Heart left ventricle (tissue), 16 donors: ENCODE results near the gene CDH26. TPM values are rescaled to one million over a fixed set of nuclear protein-coding genes. Genes with fewer than 3 reads are reported as not detected.

ENCODE experiments used
- ATAC-seq, 4 donors: fragments of 200-7000 bp; cut with Tn5 transposase; one replicate each; pipeline ENCODE4 v1.9.1; 2020 to 2022; ENCODE audit warnings: moderate library complexity in 4 of 4, mild to moderate bottlenecking in 3 of 4, moderate number of reproducible peaks in 1 of 4
- DNase-seq, 5 donors: peaks; one replicate each; pipeline ENCODE4 v3.0.0-alpha.2; 2020
- H3K27ac ChIP-seq, 12 donors: fragments of 200-600 bp; sonication (generic) in 4 of 12; one replicate each; pipeline versions ENCODE4 v1.5.0 to v1.8.0; 2016 to 2022; ENCODE audit warnings: mild to moderate bottlenecking in 2 of 12
- H3K27me3 ChIP-seq, 9 donors: fragments of 200-600 bp; sonication (generic) in 2 of 9; one replicate each; pipeline versions ENCODE4 v1.5.1 to v1.8.0; 2016 to 2022; ENCODE audit warnings: mild to moderate bottlenecking in 3 of 9
- H3K36me3 ChIP-seq, 9 donors: fragments of 200-600 bp; sonication (generic) in 2 of 9; one replicate each; pipeline versions ENCODE4 v1.5.0 to v1.8.0; 2018 to 2022; ENCODE audit warnings: mild to moderate bottlenecking in 2 of 9
- H3K4me1 ChIP-seq, 12 donors: fragments of 200-600 bp; sonication (generic) in 4 of 12; one replicate each; pipeline versions ENCODE4 v1.5.0 to v1.8.0; 2016 to 2022; ENCODE audit warnings: mild to moderate bottlenecking in 3 of 12
- H3K4me3 ChIP-seq, 12 donors: fragments of 200-600 bp; sonication (generic) in 4 of 12; one replicate each; pipeline versions ENCODE4 v1.5.0 to v1.8.0; 2017 to 2022; ENCODE audit warnings: mild to moderate bottlenecking in 9 of 12, moderate library complexity in 4 of 12
- H3K9me3 ChIP-seq, 12 donors: fragments of 200-600 bp; sonication (generic) in 4 of 12; one replicate each; pipeline versions ENCODE4 v1.5.0 to v1.8.0; 2016 to 2022; ENCODE audit warnings: mild to moderate bottlenecking in 1 of 12
- POLR2A ChIP-seq, 2 donors: fragments of 450-650 bp; IDR thresholded peaks; one replicate each; pipeline ENCODE4 v1.6.1; 2017; ENCODE audit warnings: antibody characterized with exemption in 2 of 2, mild to moderate bottlenecking in 2 of 2, moderate library complexity in 2 of 2
- WGBS, 4 donors: extraction: QIAGEN DNeasy Blood & Tissue Kit in 2 of 4; methylation state at CpG; one replicate each; pipeline versions ENCODE4 v1.1.5 to v1.1.7; 2013 to 2018; 5-methylcytosine and 5-hydroxymethylcytosine counted together
- intact Hi-C, 10 donors: fragments of 100-400 bp; cut with DNase I; formaldehyde crosslinking; loops; one replicate each; pipeline versions ENCODE4 v1.11.1 to v1.14.2; 2022
- polyA plus RNA-seq, 2 donors: library from polyadenylated mRNA; stranded (reverse); fragments of 200-250 nt; gene quantifications; one replicate each; pipeline ENCODE4 v1.2.3, GENCODE V29; 2013
- total RNA-seq, 9 donors: library from RNA; depleted of rRNA in 2 of 9; stranded (reverse); fragments of >200 nt in 2 of 9; fragmentation: NEBNext Ultra II Directional in 3 of 9; extraction: Animal tissue kit (Norgen Biotek cat#: 25700) in 3 of 9; gene quantifications; one replicate each; pipeline versions ENCODE4 v1.1.0 to v1.2.4, GENCODE V29; 2016 to 2023
- TF ChIP-seq, protein P1 (sequence below), 12 donors: fragments of 200-600 bp; sonication (generic) in 4 of 12; IDR thresholded peaks; one replicate each; pipeline versions ENCODE4 v1.5.0 to v1.8.0; 2018 to 2022; ENCODE audit warnings: antibody characterized with exemption in 12 of 12, mild to moderate bottlenecking in 5 of 12
- donor health status: ischemic (EF 13 %, LVEDD 7.1; RV severe dilation, severe dysfunction).
- donor health status: healthy with polysubstance abuse.
- donor health status: DM: no; HTN: yes; CAD: no.
- donor health status: DM: no; HTN: no; CAD: no.
- donor health status: ischemic (EF 25% LVEDD 6.9; RV normal size, moderate dysfunction).
- donor health status: ischemic (EF 25% LVEDD 5.7; RV mildly dilated, moderate dysfunction).
- donor health status: healthy.
- donor health status: DM: yes; HTN: yes; CAD: no.
- donor health status: ischemic (EF 35%, LVEDD 5.7; RV mildly dilated, moderate dysfunction).
- donor health status: nonischemic (EF 11% LVEDD 7.7; RV severe dilation, severe dysfunction).
- donor health status: DM: yes; HTN: yes; CAD: no.
- donor health status: PGD.
- donor health status: ischemic (EF 29% LVEDD 5.4; RV normal size, mild dysfunction).
- donor health status: nonischemic (EF 23%, LVEDD 6.1; RV moderate dilation, normal function).

CDH26 gene
- total and polyA plus RNA-seq, 11 donors: 0.30 to 2.0 (median 0.98) TPM

DNA sequence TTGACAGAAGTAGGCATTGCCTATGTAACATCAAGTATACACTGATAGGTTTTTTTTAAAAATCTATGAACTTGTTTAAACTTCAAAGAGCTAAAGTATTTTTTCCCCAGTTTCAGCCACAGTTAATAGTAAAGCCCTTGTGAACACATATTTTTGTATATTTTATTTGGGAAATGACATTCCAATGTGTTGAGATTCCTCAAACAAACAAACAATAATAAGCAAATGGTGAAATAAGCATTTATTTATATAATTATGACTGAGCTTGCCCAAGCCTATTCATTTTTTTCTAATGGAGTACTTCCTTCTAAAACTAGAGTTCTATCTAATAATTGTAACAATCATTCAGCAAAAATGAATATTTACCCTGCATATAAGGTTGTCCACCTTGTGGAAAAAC lies 37.3 kb upstream of the CDH26 start:
- H3K36me3 ChIP-seq: no peaks in the 10 kb centered on the region
- ATAC-seq (no peak), DNase-seq (no peak)
- no peaks in the 10 kb centered on the region for H3K27me3 ChIP-seq
- no peaks in the 10 kb centered on the region for H3K9me3 ChIP-seq
- TF ChIP-seq, protein P1, sequence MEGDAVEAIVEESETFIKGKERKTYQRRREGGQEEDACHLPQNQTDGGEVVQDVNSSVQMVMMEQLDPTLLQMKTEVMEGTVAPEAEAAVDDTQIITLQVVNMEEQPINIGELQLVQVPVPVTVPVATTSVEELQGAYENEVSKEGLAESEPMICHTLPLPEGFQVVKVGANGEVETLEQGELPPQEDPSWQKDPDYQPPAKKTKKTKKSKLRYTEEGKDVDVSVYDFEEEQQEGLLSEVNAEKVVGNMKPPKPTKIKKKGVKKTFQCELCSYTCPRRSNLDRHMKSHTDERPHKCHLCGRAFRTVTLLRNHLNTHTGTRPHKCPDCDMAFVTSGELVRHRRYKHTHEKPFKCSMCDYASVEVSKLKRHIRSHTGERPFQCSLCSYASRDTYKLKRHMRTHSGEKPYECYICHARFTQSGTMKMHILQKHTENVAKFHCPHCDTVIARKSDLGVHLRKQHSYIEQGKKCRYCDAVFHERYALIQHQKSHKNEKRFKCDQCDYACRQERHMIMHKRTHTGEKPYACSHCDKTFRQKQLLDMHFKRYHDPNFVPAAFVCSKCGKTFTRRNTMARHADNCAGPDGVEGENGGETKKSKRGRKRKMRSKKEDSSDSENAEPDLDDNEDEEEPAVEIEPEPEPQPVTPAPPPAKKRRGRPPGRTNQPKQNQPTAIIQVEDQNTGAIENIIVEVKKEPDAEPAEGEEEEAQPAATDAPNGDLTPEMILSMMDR (IDR thresholded peaks at IDR 0.05): no peak
- TF ChIP-seq POLR2A (IDR thresholded peaks at IDR 0.05): no peak
- no peaks in the 10 kb centered on the region for H3K4me1 ChIP-seq
- no peak overlapping the region for H3K4me3 ChIP-seq
- H3K27ac ChIP-seq: no peak overlapping the region
- intact Hi-C loops: no loop called here

DNA sequence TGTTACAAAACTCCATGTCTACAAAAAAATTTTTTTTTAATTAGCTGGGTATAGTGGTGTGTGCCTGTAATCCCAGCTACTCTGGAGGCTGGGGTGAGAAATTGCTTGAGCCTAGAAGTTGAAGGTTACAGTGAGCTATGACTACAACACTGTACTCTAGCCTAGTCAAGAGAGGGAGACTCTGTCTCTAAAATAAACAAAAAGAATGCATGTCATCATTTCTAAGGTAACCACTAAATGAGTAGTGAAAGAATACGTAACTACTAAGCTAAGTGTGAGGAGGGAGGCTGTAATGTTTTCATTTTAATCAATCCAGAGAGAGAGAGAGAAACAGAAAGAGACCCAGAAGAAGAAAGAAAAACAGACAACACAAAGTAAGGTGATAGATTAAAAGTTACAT lies 34.7 kb upstream of the CDH26 start:
- TF ChIP-seq, protein P1 (IDR thresholded peaks at IDR 0.05): no peak
- TF ChIP-seq POLR2A (IDR thresholded peaks at IDR 0.05): no peak
- intact Hi-C loops: no loop called here
- Histone ChIP-seq H3K27me3 (no peaks in the 10 kb centered on the region), H3K4me3 (no peak overlapping the region), H3K9me3 (no peaks in the 10 kb centered on the region), H3K4me1 (no peaks in the 10 kb centered on the region), H3K36me3 (no peaks in the 10 kb centered on the region), H3K27ac (no peak overlapping the region)
- DNase-seq: no peak
- no peak for ATAC-seq
- WGBS, 4 donors: 94 to 99% (median 94%) methylated on average over 1 of the region's 1 CpG

DNA sequence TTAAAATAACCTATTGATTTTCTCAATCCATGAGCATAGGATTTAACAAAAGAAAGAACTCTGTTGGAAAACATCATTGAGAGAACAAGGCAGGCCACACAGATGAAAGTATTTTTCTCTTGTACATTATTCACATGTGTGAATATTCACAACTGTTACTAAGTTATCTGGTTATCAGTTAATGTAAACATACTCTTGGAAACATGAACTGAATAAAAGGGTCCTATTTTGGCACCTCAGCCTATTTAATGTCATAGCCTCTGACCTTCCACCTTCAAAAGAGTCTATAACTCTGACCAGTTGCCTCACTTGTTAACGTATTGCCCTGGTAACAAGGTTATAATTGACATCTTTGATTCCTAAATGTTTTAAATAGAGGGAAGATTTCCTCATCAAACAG lies 32.9 kb upstream of the CDH26 start:
- H3K36me3 ChIP-seq: no peaks in the 10 kb centered on the region
- no peak overlapping the region for H3K4me3 ChIP-seq
- intact Hi-C loops: no loop called here
- no peak for TF ChIP-seq POLR2A (IDR thresholded peaks at IDR 0.05)
- TF ChIP-seq, protein P1 (IDR thresholded peaks at IDR 0.05): no peak
- H3K9me3 ChIP-seq: no peaks in the 10 kb centered on the region
- ATAC-seq (no peak), DNase-seq (no peak)
- WGBS, 4 donors: 93 to 99% (median 95%) methylated on average over 1 of the region's 1 CpG
- no peak overlapping the region for H3K27ac ChIP-seq
- no peaks in the 10 kb centered on the region for H3K4me1 ChIP-seq
- no peaks in the 10 kb centered on the region for H3K27me3 ChIP-seq

DNA sequence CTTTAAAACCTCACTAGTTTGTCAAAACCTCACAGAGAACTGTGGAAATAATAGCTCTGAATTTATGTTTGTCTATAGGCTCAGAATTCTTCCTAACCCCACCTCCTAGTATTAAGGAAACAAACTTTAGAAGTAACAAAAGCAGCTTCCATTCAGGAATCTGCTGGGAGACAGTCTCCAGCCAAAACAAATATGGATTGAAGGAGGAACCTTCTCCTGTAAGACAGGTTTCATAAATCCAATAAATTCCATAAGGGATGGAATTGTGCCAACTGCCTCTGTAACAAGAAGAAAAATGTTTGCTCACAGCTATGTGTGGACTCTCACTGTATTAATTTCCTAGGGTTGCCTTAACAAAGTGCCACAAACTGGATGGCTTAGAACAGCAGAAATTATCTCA lies 32.3 kb upstream of the CDH26 start:
- no peak for DNase-seq
- no peak overlapping the region for H3K4me3 ChIP-seq
- H3K9me3 ChIP-seq: no peaks in the 10 kb centered on the region
- no peak overlapping the region for H3K27ac ChIP-seq
- no peaks in the 10 kb centered on the region for H3K36me3 ChIP-seq
- ATAC-seq: no peak
- no peak for TF ChIP-seq POLR2A (IDR thresholded peaks at IDR 0.05)
- TF ChIP-seq, protein P1 (IDR thresholded peaks at IDR 0.05): no peak
- H3K4me1 ChIP-seq: no peaks in the 10 kb centered on the region
- H3K27me3 ChIP-seq: no peaks in the 10 kb centered on the region
- intact Hi-C loops: no loop called here
